GM18498 (cell line): ENCODE results near the gene NBAS.
A peak's percentile ranks its signal among the peaks of the same experiment; 100 is the strongest.
"Not testable (repeated sequence)": the region's sequence is repeated elsewhere in the genome, so short reads cannot be mapped to it uniquely, and the experiment has no call there.

Experiments
- ATAC-seq: cut with Tn5 transposase; IDR thresholded peaks from one replicate; pipeline ENCODE4 v1.9.1; 2021; ENCODE audit warnings: mild to moderate bottlenecking, moderate library complexity; ENCODE audit not compliant: unreplicated experiment

Gene NBAS

GRCh38 chr2:15561574-15562344 is 625 bp upstream of the NBAS start:
- ATAC-seq: peak; percentile 29

- ATAC-seq: peak; percentile 49
These were observed 770 bp downstream of the NBAS start for GRCh38 chr2:15560140-15560987.

DNA sequence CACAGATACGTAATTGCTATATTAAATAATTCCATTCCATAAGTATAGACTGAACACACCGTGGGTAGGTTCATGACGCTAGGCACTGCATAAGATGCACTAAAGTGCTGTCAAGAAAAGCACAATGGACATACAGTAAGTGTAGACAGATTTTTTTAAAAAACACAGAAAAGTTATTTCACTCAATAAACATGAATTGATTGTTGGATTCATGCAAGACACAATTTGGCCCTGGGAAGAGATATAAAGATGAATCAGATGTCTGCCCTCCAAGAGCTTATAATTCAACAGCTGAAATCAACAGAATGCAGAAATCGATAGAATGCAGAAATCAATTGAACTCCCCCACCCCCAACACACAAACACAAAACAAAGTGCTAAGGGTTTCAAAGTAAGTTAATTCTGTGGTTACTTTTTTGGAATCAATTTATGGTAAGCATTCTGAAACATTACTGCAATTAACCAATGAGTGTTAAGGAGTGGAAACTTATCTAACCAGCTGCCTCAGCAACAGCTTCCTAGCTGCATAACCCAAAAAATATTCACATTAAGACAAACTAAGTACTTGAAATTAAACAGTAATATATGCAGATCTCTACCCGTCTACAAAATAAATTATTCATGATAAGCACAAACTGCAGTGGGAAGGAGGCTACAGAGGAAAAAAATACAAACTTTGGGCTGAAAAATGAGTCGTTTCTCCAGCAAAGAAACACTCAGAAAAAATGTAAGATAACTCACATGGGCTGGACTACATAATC is 1.6 kb downstream of the NBAS start:
- no peak for ATAC-seq

GRCh38 chr2:15557887-15558311 is 3.2 kb downstream of the NBAS start:
- ATAC-seq: no peak

DNA sequence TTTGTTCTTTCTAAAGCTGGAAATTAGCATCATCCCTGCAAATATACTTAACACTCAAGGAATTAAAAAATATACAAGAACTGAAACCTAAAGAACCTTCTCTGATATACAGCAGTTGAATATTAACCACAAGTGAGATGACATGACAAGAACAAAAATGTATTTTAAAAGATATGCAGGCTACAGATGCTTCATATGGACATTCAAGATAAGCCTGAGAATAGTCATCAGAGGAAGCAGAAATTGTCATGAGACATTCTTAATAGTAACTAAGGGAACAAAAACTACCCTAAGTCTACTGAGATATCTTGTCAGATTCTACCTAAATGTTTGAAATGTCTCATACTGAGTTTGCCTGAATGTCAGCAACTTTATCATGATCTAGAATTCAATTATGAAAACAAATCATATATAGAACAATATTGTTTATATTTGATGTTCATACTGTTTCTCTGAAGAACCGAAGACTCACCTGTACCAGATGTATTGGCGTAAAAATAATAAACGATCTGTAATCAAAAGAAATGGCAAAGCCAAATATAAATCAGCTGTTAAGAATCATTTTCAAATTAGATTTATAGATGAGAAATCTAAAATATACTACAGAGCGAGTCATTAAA is 4.7 kb downstream of the NBAS start:
- no peak for ATAC-seq

DNA sequence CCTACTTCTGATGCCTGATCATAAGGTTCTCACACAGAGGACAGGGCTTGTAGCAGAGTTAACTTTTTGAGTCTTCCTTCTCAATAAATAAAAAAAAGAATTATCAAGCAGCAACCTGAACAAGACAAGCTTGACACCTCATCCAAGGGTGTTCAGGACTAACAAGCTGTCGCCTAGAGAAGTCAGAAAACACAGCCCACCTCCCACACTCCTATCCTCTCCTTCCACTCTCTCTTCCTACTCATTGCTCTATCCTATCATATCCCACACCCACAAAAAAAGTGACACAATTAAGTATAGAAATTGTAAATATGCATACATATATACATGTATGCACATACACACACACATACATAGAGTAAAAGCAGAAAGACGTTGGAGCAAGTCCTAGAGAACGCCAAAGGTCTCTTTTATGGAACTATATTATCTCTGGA is 5.4 kb downstream of the NBAS start:
- ATAC-seq: no peak

GRCh38 chr2:15554525-15555218 is 6.5 kb downstream of the NBAS start:
- no peak for ATAC-seq

- ATAC-seq: no peak
These were observed 7.2 kb downstream of the NBAS start for GRCh38 chr2:15553951-15554350.

DNA sequence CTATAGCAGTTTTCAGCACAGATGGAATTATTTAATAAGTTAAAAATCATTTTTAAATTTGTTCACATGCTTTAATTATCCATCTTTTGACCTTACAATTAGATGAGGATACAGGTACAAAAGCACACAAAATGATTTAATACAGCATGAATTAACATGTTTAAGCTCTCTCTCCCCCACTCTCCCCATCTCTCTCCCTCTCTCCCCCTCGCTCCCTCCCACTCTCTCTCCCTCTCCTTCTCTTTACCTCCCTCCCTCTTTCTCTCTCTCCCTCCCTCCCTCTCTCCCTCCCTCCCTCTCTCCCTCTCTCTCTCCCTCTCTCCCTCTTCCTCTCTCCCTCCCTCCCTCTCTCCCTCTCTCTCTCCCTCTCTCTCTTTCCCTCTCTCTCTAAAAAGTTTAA is 7.6 kb downstream of the NBAS start:
- no peak for ATAC-seq

- no peak for ATAC-seq
These were observed 12.2 kb downstream of the NBAS start for GRCh38 chr2:15548974-15549373.

DNA sequence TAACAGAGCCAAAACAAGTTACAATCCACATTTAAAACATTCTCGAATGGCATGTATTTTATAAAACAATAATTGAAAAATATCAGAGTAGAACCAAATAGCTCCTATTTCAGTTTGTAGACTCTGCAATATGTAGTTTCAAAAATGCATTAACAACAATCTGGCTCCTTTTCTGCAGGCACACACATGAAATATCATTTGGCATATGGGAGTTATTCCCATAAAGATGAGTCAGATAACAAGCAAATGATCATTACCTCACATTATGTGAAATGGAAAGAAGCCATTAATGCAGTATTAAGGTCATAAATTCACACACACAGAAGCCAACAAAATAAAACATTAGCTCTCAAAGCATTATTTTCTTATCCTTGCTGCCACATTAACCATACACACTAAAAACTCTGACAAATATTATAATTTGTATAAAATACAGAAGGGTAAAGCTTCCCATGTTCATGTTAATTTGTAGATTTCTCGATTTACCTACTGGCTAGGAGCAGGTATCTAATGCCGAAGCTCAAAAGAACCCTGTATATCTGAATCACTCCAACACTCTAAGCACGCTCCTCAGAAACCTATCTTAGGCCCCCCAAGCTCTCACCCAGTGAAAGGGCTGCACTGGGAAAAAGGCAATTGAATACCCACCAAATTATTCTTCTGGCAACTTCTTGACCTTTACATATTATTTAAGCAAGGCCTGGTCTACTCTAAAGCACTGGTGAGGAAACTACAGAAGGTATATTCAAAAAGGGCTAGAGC is 13.8 kb downstream of the NBAS start:
- no peak for ATAC-seq

DNA sequence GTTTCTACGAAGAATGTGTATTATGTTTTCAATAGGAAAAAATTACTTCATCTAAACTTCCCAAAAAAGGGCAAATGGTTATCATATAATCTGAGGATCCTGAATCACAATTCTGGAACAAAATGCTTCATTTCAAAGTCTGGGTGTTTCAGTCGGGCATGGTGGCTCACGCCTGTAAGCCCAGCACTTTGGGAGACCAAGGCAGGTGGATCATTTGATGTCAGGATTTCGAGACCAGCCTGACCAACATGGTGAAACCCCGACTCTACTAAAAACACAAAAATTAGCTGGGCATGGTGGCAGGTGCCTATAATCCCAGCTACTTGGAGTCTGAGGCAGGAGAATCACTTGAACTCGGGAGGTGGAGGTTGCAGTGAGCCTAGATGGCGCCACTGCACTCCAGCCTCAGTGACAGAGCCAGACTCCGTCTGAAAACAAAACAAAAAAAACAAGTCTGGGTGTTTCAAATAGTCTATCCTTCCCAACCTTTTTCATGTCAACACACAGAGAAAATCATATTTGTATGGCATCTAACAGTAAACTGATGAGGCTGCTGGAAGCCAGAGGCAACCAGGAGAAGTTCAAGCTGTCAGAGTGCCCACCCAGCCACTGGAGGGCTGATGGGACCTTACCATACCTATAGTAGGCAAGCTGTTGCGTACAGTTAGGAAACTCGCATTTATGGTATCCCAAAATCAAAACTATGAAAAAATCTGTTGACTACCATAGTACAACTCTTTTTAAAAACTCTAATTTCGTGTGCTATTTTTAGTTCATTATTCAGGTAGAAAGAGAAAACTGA is 14.6 kb downstream of the NBAS start:
- ATAC-seq: no peak

DNA sequence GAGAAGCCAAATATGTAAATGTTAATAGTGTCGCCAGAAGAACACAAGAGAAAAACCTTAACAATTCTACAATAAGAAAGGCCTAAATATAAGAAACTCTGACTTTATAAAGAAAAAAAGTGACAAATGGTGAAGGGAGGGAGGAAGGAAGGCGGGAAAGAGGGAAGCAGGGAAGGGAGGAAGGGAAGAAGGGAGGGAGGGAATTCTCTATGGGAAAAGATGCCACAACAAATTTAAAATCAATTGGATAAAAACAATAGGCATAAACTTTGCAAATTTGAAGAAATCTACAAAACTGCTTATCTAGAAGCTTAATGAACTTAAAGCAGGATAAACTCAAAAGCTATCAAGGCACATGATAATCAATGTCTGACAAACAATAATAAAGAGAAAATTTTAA is 16.9 kb downstream of the NBAS start:
- ATAC-seq: no peak

DNA sequence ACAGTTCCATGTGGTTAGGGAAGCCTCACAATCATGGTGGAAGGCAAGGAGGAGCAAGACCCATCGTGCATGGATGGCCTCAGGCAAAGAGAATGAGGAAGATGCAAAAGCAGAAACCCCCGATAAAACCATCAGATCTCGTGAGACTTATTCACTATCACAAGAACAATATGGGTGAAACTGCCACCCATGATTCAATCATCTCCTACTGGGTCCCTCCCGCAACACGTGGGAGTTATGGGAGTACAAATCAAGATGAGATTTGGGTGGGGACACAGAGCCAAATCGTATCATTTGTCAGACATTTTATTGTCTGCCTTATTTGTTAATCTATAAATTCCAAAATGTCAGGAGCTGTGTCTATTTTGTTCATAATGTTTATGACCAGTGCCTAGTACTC is 17.6 kb downstream of the NBAS start:
- ATAC-seq: no peak

GRCh38 chr2:15543053-15543452 is 18.1 kb downstream of the NBAS start:
- no peak for ATAC-seq

GRCh38 chr2:15542269-15542668 is 18.9 kb downstream of the NBAS start:
- ATAC-seq: not testable (repeated sequence)

DNA sequence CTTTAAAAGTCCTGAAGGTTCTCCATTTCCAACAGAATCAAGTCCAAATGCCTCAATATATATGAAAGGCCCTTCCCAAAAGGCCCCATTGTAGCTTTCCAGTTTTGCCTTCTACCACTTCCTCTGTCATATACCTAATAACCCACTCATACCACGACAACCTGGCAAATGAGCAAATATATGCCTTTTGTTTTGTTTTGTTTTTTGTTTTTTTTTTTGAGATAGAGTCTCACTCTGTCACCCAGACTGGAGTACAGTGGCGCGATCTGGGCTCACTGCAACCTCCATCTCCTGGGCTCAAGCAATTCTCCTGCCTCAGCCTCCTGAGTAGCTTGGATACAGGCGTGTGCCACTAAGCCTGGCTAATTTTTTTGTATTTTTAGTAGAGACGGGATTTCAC is 20.6 kb downstream of the NBAS start:
- ATAC-seq: peak; percentile 23

DNA sequence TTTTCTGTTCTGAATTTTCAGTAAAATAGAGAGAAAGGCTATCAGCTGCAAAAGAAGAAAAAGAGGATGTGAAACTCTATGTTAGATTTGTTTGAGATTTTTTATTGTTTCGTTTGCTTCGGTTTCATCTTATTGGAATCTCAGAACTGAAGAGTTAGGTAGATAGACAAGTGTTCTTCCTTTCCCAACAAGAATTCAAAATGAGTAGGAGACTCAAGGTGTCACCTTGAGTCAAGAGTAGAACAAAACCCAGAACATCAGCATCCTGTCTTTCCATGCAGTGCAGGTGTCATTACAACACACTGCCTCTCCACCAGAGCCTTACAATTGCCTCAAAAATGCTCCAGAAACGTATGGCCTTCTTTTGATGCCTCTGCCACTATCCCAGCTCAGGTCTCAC is 21.1 kb downstream of the NBAS start:
- ATAC-seq: peak; percentile 92

DNA sequence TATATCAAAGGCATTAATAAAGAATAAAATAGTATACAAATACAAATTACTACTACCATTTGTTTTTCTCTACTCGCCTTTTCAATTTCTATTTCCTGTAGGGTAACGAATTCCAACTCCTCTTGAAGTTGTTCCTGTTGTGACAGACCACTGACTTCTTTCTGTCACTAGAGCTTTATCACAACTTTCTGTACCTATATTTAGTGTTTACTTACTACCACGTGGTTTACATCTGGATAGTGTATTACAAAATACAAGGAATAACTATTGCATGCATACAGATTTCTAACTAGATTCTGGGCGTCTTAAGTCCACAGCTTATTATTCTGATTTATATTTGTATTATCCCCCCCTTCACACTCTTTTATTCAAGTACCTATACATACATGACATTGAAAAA is 22.3 kb downstream of the NBAS start:
- no peak for ATAC-seq
